ENCODE data around the gene CACFD1.

Gene CACFD1

GRCh38 chr9:133519693-133520092, 59.9 kb downstream of the CACFD1 start:
- TF ChIP-seq CTCF (IDR thresholded peaks at IDR 0.05; ENCODE audit: low read depth, low read length, missing control alignments): no peak
- no peak overlapping the region for H3K4me3 ChIP-seq (ENCODE audit: low read depth, low read length)
- no peak for DNase-seq (ENCODE audit: low read depth)

- no peak overlapping the region for H3K4me3 ChIP-seq (ENCODE audit: low read depth, low read length)
- no peak for DNase-seq (ENCODE audit: low read depth)
- TF ChIP-seq CTCF (IDR thresholded peaks at IDR 0.05; ENCODE audit: low read depth, low read length, missing control alignments): no peak
Observed at GRCh38 chr9:133520121-133520835, 60.5 kb downstream of the CACFD1 start.
